ENCODE results near the gene DRG1. TPM values are rescaled to one million over a fixed set of nuclear protein-coding genes. Genes with fewer than 3 reads are reported as not detected.

DRG1 gene
- total RNA-seq, 4 donors from 2014 or later: 43.5 to 78.8 (median 62.3) TPM

DNA sequence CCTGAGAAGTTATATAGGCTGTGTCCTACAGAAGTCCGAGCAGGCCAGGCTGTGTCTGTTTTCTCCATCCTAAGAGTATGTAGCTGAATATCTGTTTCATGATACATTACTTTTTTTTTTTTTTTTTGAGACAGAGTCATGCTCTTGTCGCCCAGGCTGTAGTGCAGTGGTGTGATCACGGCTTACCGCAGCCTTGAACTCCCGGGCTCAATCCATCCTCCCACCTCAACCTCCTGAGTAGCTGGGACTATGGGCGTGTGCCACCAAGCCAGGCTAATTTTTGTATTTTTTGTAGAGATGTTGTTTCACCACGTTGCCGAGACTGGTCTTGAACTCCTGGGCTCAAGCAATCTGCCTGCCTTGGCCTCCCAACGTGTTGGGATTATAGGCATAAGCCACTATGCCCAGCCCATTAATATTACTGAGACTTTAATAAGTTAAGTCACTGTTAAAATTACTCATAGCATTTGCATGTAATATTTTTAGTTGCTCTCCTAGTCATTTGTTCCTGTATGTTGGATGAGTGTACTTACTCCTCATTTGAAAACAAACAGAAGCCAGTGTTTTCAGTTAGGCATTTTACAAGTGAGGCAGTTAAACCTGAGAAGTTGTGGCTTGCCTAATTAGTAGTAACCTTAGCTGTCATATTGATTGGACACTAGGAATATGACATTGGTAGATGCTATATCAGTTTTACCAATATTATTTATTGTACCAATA, 26.1 kb downstream of the DRG1 start:
- TF ChIP-seq CTCF (IDR thresholded peaks at IDR 0.05; ENCODE audit: low read depth): no peak

GRCh38 chr22:31431950-31432349, 32.5 kb downstream of the DRG1 start:
- TF ChIP-seq CTCF (IDR thresholded peaks at IDR 0.05; ENCODE audit: low read depth): no peak

DNA sequence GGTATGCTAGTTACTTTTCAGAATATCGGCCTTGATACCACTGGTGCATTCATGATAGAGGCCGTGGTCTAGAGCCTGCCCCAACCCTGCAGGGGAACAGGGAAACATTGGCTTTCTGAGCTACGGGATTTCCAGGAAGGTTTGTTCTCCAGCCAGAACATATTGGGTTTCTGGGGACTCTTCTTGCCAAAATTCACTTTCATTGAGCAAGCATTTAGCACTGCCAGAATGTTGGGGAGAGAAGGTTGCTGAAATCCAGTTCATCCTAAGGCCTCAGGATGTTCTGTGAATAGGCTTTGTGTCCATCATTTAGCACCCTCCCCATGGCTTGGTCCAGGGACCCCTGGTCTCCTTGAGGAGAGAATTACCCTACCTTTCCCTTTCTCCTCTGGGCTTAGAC, 36.7 kb downstream of the DRG1 start:
- no peak for TF ChIP-seq CTCF (IDR thresholded peaks at IDR 0.05; ENCODE audit: low read depth)

GRCh38 chr22:31439808-31440207, 40.4 kb downstream of the DRG1 start:
- TF ChIP-seq CTCF (IDR thresholded peaks at IDR 0.05; ENCODE audit: low read depth): no peak

- TF ChIP-seq CTCF (IDR thresholded peaks at IDR 0.05; ENCODE audit: low read depth): no peak
Measured at GRCh38 chr22:31440681-31441080, 41.3 kb downstream of the DRG1 start.

DNA sequence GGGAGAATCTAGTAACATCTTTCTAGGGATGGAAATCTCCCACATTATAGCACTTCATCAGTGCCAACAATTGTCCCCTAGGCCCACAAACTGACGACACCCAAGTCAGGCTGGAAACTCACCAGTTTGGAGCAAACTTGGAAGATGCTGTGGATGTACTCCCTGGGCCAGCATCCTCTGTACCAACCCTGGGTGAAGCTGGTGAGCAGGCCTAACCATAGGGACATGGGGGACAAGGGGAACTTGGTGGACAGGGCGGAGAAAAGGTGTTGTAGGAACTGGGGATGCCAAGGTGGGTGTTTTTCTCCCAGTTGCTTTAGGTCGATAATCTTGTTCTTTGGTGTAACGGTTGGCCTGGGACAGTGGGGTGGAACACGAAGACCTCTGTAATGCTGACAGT, 42.2 kb downstream of the DRG1 start:
- TF ChIP-seq CTCF (IDR thresholded peaks at IDR 0.05; ENCODE audit: low read depth): no peak

GRCh38 chr22:31442768-31443489, 43.5 kb downstream of the DRG1 start:
- no peak for TF ChIP-seq CTCF (IDR thresholded peaks at IDR 0.05; ENCODE audit: low read depth)
